Stomach (tissue), 9 donors: ENCODE measurements around the gene EEFSEC. TPM values are rescaled to one million over a fixed set of nuclear protein-coding genes. Genes with fewer than 3 reads are reported as not detected.

ENCODE experiments used
- DNase-seq, 2 donors: peaks; one replicate each; pipeline versions ENCODE4 v3.0.0 to v3.0.0-alpha.2; 2013 to 2019
- H3K27ac ChIP-seq, 5 donors: fragments of 200-600 bp in 4 of 5; sonication (generic) in 4 of 5; one replicate each; pipeline ENCODE4 v1.5.1; 2013 to 2019; ENCODE audit warnings: mild to moderate bottlenecking in 1 of 5, moderate library complexity in 1 of 5
- H3K27me3 ChIP-seq, 3 donors: fragments of 200-600 bp; sonication (generic); one replicate each; pipeline ENCODE4 v1.5.1; 2017 to 2019; ENCODE audit warnings: mixed run types in 1 of 3
- H3K36me3 ChIP-seq, 4 donors: fragments of 200-600 bp; sonication (generic); 1 replicate in 3 of 4; 2 replicates in 1 of 4; pipeline ENCODE4 v1.5.1; 2016 to 2019
- H3K4me1 ChIP-seq, 4 donors: fragments of 200-600 bp; sonication (generic); one replicate each; pipeline ENCODE4 v1.5.1; 2016 to 2019
- H3K4me3 ChIP-seq, 4 donors: fragments of 200-600 bp; sonication (generic) in 3 of 4; one replicate each; pipeline ENCODE4 v1.5.1; 2016 to 2019; ENCODE audit warnings: mild to moderate bottlenecking in 1 of 4
- H3K9me3 ChIP-seq, 4 donors: fragments of 200-600 bp; sonication (generic); one replicate each; pipeline ENCODE4 v1.5.1; 2016 to 2019
- EP300 ChIP-seq: sonication (generic); formaldehyde crosslinking; IDR thresholded peaks from one replicate; pipeline ENCODE4 v1.6.1; 2017; ENCODE audit warnings: antibody characterized with exemption
- POLR2A ChIP-seq, 4 donors: fragments of 450-650 bp; IDR thresholded peaks; one replicate each; pipeline ENCODE4 v1.6.1; 2016; ENCODE audit warnings: antibody characterized with exemption in 4 of 4, control low read depth in 2 of 4, mild to moderate bottlenecking in 1 of 4, moderate library complexity in 1 of 4
- POLR2AphosphoS5 ChIP-seq, 3 donors: sonication (generic); formaldehyde crosslinking; IDR thresholded peaks; one replicate each; pipeline ENCODE4 v1.6.1; 2016; ENCODE audit warnings: antibody characterized with exemption in 3 of 3
- WGBS, 5 donors: extraction: QIAGEN DNeasy Blood & Tissue Kit in 3 of 5; methylation state at CpG; one replicate each; pipeline versions ENCODE4 v1.1.5 to v1.1.7; 2013 to 2018; 5-methylcytosine and 5-hydroxymethylcytosine counted together
- intact Hi-C: fragments of 100-400 bp; cut with DNase I; formaldehyde crosslinking; loops from one replicate; pipeline ENCODE4 v1.15.1; 2023; ENCODE audit warnings: low total_unique reads
- polyA plus RNA-seq, 3 donors: library from polyadenylated mRNA; stranded (reverse); fragments of 200-250 nt; gene quantifications; one replicate each; pipeline ENCODE4 v1.2.3, GENCODE V29; 2013
- total RNA-seq, 5 donors: library from RNA; depleted of rRNA; stranded (reverse); fragments of >200 nt; gene quantifications; one replicate each; pipeline versions ENCODE4 v1.1.0 to v1.2.3, GENCODE V29; 2014 to 2016
- TF ChIP-seq, protein P1 (sequence below), 7 experiments: fragments of 450-650 bp in 4 of 7; fragments of 200-600 bp in 3 of 7; sonication (generic) in 3 of 7; IDR thresholded peaks; one replicate each; pipeline ENCODE4 v1.5.1; 2016 to 2019; ENCODE audit warnings: antibody characterized with exemption in 7 of 7, control low read depth in 2 of 7, mild to moderate bottlenecking in 1 of 7
- donor health status: healthy with polysubstance abuse.
- donor health status: Bipolar disorder and iron deficiency.
- donor health status: healthy.

EEFSEC gene
- total and polyA plus RNA-seq, 8 donors: 5.0 to 39.1 (median 13.2) TPM

DNA sequence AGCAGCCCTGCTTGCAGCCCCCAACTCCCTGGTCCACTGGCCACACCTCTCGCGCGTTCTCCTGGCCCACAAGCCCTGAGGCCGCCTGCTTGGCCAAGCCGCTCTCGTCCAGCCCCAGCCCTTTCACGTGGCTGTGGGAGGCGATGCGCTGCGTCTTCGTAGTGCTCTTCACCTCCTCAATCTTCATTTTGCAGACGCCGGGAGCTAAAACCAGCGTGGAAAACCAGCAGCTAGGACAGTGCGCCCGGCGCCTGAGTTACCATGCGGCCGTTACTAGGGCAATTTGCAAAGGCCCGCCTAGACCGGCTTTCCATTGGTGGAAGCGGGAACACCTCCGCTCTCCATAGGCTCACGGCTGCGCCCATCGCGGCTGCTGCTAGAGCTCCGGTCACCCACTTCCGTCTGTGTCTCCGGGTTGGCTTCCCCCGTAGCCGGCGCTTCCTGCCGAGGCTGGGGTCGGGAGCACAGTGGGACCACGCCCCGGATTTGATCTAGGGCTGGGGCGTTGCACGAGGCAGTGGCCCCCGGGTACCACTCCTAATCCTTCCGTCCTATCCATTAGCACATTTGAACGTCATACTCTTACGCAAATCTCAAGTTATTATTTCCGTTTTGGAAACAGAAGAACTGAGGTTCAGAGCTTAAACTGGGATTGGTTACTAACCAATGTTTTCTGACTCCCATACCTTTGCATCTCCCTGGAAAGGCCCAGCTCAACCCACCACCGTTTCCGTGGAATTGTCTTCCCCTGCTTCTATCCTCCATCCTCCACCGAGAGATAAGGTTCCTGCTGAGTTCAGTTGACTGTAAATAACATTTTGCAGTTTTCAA is 29.5 kb upstream of the EEFSEC start, which contains the start of gene RUVBL1:
TSS of gene RUVBL1 (minus strand) at position 275 of the 831 bp plus-strand sequence. CDS start at position 187, 88 bp downstream.
- peaks cover 0 to 3% (median under 1%) of the 10 kb centered on the region in 4 donors for H3K36me3 ChIP-seq
- no peaks in the 10 kb centered on the region for H3K9me3 ChIP-seq
- H3K27me3 ChIP-seq: no peaks in the 10 kb centered on the region
- WGBS, 5 donors: 2 to 5% (median 3%) methylated on average over 34 to 47 of the region's 47 CpGs
- TF ChIP-seq POLR2AphosphoS5 (IDR thresholded peaks at IDR 0.05): peak in 2 of 3 donors; percentile 51 to 83
- TF ChIP-seq POLR2A (IDR thresholded peaks at IDR 0.05): no peak
- peak; percentile 9 for TF ChIP-seq EP300
- peak within 1 kb of the TSS; percentile 46 to 83 (median 77) for H3K27ac ChIP-seq
- H3K4me3 ChIP-seq: peak within 1 kb of the TSS; percentile 92 to 97 (median 92)
- H3K4me1 ChIP-seq: peaks cover 10 to 23% (median 17%) of the 10 kb centered on the region in 4 donors
- peak; percentile 98 to 99 for DNase-seq
- intact Hi-C loops: no loop called here

DNA sequence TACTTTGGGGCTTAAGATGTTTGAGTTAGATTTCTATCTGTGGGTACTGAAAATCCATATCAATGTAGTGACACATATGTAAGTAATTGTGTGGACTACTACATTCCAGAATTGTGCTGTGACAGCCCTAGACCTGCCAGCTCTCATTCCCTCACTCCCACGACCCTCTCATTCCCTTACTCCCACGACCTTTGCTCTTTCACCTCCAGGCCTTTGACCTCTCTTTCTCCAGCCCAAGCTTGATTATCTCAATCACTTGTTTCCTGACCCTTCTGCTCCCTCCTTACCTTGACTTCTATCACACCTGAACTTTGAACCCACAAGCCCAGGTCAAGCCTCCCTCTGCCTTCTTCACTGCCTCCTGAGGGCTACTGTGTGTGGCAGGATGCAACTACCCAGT is 26.0 kb upstream of the EEFSEC start:
- DNase-seq: no peak
- no peak overlapping the region for H3K4me3 ChIP-seq
- no peaks in the 10 kb centered on the region for H3K27me3 ChIP-seq
- no peaks in the 10 kb centered on the region for H3K36me3 ChIP-seq
- WGBS, 5 donors: 19 to 47% (median 34%) methylated on average over 2 of the region's 2 CpGs
- TF ChIP-seq, protein P1, sequence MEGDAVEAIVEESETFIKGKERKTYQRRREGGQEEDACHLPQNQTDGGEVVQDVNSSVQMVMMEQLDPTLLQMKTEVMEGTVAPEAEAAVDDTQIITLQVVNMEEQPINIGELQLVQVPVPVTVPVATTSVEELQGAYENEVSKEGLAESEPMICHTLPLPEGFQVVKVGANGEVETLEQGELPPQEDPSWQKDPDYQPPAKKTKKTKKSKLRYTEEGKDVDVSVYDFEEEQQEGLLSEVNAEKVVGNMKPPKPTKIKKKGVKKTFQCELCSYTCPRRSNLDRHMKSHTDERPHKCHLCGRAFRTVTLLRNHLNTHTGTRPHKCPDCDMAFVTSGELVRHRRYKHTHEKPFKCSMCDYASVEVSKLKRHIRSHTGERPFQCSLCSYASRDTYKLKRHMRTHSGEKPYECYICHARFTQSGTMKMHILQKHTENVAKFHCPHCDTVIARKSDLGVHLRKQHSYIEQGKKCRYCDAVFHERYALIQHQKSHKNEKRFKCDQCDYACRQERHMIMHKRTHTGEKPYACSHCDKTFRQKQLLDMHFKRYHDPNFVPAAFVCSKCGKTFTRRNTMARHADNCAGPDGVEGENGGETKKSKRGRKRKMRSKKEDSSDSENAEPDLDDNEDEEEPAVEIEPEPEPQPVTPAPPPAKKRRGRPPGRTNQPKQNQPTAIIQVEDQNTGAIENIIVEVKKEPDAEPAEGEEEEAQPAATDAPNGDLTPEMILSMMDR (IDR thresholded peaks at IDR 0.05): no peak
- TF ChIP-seq POLR2A (IDR thresholded peaks at IDR 0.05) (no peak), EP300 (no peak), POLR2AphosphoS5 (IDR thresholded peaks at IDR 0.05) (no peak)
- peaks cover 10 to 16% (median 14%) of the 10 kb centered on the region in 4 donors for H3K4me1 ChIP-seq
- H3K9me3 ChIP-seq: peaks cover 0 to 4% (median 0%) of the 10 kb centered on the region in 4 donors
- intact Hi-C loops: no loop called here
- no peak overlapping the region for H3K27ac ChIP-seq

DNA sequence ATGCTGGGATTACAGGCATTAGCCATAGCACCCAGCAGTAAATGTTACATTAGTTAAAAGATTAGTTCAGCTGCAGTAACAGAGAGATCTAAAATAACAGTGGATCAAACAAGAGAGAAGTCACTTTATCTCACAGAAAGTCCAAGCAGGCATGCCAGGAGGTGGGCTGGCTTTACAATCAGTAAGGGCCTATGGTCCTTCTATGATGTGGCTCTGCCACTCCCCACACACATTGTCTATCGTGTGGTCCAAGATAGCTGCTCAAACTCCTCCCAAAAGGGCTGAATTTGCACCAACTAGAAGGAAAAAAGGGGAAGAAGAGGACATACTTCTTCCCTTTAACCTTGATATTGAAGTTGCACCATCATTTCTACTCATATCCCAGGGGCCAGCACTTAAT is 25.0 kb upstream of the EEFSEC start:
- intact Hi-C loops: no loop called here
- Histone ChIP-seq H3K27ac (no peak overlapping the region), H3K4me1 (peaks cover 1 to 6% (median 4%) of the 10 kb centered on the region in 4 donors), H3K4me3 (no peak overlapping the region), H3K27me3 (no peaks in the 10 kb centered on the region), H3K9me3 (peaks cover 0 to 5% (median 0%) of the 10 kb centered on the region in 4 donors), H3K36me3 (no peaks in the 10 kb centered on the region)
- TF ChIP-seq POLR2AphosphoS5 (IDR thresholded peaks at IDR 0.05): no peak
- no peak for TF ChIP-seq EP300
- TF ChIP-seq POLR2A (IDR thresholded peaks at IDR 0.05): no peak
- TF ChIP-seq, protein P1 (IDR thresholded peaks at IDR 0.05): no peak
- WGBS, 5 donors: 27 to 55% (median 32%) methylated on average over 1 of the region's 1 CpG
- no peak for DNase-seq

DNA sequence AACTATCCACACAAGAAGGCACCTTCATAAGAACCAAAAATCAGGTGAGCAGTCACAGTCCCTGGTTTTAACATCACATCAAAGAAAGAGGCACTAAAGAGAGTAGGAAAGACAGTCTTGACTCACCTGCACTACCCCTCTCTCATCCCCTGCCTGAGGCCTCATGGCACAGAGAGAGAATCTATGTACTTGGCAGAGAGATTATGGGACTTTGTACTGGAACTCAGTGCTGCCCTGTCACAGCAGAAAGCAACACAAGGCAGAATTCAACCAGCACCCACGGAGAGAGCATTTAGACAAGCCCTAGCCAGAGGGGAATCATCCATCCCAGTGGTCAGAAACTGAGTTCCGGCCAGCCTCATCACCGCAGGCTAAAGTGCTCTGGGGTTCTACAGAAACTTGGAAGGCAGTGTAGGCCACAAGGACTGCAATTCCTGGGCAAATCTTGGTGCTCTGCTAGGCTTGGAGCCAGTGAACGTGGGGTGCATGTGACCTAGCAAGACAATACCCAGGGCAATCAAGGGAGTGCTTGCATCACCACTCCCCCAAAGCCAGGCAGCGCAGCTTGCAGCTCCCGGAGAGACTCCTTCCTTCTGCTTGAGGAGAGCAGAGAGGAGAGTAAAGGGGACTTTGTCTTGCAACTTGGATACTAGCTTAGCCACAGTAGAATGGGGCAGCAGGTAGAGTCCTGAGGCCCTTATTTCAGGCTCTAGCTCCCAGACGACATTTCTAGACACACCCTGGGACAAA is 21.2 kb upstream of the EEFSEC start:
- no peaks in the 10 kb centered on the region for H3K4me1 ChIP-seq
- H3K36me3 ChIP-seq: no peaks in the 10 kb centered on the region
- H3K4me3 ChIP-seq: no peak overlapping the region
- H3K27ac ChIP-seq: no peak overlapping the region
- DNase-seq: no peak
- TF ChIP-seq, protein P1 (IDR thresholded peaks at IDR 0.05): no peak
- no peak for TF ChIP-seq EP300
- TF ChIP-seq POLR2A (IDR thresholded peaks at IDR 0.05): no peak
- TF ChIP-seq POLR2AphosphoS5 (IDR thresholded peaks at IDR 0.05): no peak
- peaks cover 0 to 4% (median 0%) of the 10 kb centered on the region in 3 donors for H3K27me3 ChIP-seq
- H3K9me3 ChIP-seq: peaks cover 0 to 5% (median 0%) of the 10 kb centered on the region in 4 donors
- intact Hi-C loops: no loop called here
- 83 to 86% (median 86%) methylated on average over 6 to 7 of the region's 7 CpGs for WGBS, 5 donors
